ENCODE results near the gene TULP3. TPM values are rescaled to one million over a fixed set of nuclear protein-coding genes. Genes with fewer than 3 reads are reported as not detected.

Gene TULP3
- total RNA-seq, 4 donors from 2014 or later, result 16.6 to 22.5 (median 20.6) TPM

GRCh38 chr12:2860170-2860569 lies 30.5 kb upstream of the TULP3 start:
- TF ChIP-seq CTCF (IDR thresholded peaks at IDR 0.05; ENCODE audit: low read depth), result no peak

GRCh38 chr12:2862876-2863275 lies 27.8 kb upstream of the TULP3 start:
- TF ChIP-seq CTCF (IDR thresholded peaks at IDR 0.05; ENCODE audit: low read depth), result no peak

- TF ChIP-seq CTCF (IDR thresholded peaks at IDR 0.05; ENCODE audit: low read depth), result no peak
Observed at GRCh38 chr12:2864198-2864597, 26.5 kb upstream of the TULP3 start.

GRCh38 chr12:2876431-2877046 lies 14.2 kb upstream of the TULP3 start:
- no peak for TF ChIP-seq CTCF (IDR thresholded peaks at IDR 0.05; ENCODE audit: low read depth)

- no peak for TF ChIP-seq CTCF (IDR thresholded peaks at IDR 0.05; ENCODE audit: low read depth)
Observed at GRCh38 chr12:2877047-2877952, 13.4 kb upstream of the TULP3 start, which contains the start of the genes FOXM1 and RHNO1. FOXM1 (minus strand) TSS chr12:2877174; CDS start chr12:2874478, 2,696 bp downstream. RHNO1 (plus strand) TSS chr12:2877223; CDS start chr12:2885367, 8,144 bp downstream.

GRCh38 chr12:2877953-2878732 lies 12.5 kb upstream of the TULP3 start:
- TF ChIP-seq CTCF (IDR thresholded peaks at IDR 0.05; ENCODE audit: low read depth), result no peak
